HG03460 (cell line): ENCODE data around the gene TTC39C.

Experiments
- ATAC-seq: cut with Tn5 transposase; IDR thresholded peaks from one replicate; pipeline ENCODE4 v1.9.1; 2021; ENCODE audit not compliant: unreplicated experiment

Gene TTC39C

DNA sequence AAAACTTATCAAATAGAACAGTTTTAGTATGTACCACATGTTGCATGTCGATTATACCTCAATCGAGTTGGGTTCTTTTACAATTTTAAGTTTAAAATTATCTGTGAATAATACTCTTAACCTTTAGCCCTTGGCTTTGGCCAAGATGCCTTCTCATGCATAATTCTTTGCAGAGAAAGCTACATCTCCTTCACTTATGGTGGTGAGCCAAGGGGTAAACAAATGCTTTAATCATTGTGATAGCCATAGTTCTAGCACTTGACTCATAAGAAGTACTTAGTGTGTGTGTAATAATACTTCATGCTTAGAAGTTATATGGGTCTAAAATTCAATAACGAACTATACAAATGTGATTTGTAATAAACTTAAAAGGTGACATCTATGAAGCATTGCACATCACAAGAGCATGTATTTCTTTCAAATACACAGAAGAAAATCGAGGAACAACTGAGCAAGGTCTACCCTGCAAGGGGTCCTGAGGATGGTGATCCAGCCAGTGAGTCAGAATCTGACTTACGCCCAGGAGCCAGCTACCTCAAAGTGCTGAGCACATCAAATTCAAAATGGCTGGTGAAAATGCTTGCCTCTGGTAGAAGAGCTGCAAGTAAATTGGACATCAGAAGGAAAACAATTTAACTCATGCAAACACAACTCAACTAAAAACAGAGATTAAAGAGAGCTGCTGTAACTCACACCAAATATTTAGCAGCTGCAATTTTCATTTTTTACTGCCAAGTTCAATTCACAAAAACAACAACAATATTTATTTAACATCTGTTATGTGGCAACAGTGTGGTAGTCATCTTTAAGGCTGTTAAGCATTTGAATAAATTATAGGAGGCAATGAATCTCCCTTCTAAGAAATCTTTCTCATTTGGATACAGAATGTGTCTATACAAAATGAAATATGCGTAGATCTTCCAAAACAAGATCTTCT lies 23.8 kb upstream of the TTC39C start:
- no peak for ATAC-seq

DNA sequence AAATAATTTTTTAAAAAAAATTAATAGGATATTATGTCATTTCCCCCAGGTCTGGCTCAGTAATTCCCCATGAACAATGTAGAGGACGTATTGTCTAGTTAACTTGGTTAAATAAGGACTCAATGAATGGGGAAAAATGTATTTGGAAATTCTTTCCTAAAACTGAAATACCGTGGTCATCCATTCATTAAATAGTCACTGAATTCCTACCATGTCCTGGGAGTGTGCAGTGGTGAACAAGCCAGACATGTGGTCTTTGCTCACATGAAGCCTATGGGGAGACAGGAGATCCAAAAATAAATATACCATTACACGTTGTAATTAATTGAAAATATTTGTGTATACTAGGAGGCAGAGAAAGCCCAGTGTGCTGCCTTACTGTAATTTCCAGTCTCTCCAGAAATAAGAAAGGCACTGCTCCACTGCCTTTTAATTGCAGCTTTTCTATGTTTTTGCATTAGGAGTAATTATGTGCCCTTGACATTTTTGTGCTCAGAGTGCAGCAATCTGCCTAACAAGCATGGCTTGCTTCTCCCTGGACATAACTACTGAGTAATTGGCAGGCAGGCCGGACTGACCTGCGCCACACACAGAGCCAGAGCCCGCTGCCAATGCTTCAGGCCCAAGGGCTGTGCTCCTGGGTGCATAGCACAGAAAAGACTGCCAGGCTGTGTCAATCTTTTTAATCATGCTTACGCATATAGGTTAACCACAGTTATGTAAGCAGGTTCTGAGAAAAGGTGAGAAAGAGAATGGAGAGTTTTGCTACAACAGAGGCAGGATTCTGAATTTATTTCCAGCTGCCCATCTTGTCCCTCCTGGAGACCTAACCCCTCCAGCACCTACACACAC lies 22.2 kb upstream of the TTC39C start:
- no peak for ATAC-seq

DNA sequence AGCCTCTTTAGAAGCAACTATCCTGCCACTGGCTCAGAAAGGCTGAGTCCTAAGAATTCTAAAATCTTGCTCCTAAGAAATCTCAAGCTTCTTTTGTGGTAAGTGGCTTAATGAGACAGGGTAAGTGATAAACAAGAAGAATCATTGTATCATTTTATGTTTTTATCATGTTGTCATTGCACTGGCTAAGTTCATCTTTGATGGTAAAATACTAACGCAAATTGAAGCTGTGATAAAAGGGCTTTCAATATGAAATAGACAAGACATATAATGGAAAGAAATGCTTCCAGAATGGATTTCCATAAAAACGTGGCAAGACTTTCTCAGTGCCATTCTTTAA lies 21.6 kb upstream of the TTC39C start:
- ATAC-seq = no peak

DNA sequence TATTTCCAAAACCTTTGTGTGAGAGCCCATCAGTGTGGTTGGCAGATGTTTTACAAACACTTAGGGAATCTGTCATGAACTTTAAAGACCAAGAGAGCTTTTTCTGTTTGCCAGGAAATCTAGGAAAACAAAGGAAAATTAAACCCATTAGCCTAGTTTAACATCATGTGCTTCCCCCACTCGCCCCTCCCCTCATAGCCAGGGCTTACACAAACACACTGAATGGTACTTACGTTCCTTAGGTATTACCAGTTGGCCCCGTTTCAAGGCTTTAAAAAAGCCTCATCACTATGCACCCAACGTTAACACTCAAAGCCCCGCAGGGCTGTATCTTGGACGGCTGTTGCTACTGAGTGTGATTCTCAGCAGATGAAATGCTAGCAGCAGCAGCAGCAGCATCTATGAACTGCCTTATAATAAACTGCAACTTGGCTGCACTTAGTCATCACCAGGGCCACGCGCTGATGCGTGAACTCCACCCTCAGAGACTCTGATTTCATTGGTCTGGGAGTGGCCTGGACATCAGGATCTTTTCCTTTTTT lies 20.1 kb upstream of the TTC39C start:
- ATAC-seq = no peak

DNA sequence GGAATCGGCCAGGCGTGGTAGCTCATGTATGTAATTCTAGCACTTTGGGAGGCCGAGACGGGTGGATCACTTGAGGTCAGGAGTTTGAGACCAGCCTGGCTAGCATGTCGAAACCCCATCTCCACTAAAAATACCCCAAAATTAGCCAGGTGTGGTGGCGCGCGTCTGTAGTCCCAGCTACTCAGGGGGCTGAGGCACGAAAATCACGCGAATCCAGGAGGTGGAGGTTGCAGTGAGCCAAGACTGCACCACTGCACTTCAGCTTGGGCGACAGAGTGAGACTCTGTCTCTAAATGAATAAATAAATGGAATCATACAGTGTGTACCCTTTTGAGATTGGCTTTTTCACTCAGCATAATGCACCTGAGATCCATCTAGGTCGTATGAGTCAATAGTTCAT lies 19.4 kb upstream of the TTC39C start:
- ATAC-seq = no peak

DNA sequence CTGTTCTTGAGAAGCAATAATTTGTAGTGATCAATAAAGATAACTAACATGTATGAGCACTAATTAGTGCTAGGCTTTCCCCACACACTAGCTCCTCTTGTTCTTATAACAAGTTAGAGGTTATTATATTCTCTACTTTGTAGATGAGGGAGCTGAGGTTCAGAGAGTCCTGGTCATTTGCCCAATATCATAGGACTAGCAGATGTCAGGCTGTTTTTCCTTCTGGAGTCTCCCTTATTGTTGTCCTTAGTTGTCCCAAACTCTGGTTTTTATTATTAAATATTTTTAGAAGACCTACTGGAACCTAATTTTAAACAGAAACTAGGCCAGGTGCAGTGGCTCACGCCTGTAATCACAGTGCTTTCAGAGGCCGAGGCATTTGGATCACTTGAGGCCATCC lies 16.5 kb upstream of the TTC39C start:
- no peak for ATAC-seq

DNA sequence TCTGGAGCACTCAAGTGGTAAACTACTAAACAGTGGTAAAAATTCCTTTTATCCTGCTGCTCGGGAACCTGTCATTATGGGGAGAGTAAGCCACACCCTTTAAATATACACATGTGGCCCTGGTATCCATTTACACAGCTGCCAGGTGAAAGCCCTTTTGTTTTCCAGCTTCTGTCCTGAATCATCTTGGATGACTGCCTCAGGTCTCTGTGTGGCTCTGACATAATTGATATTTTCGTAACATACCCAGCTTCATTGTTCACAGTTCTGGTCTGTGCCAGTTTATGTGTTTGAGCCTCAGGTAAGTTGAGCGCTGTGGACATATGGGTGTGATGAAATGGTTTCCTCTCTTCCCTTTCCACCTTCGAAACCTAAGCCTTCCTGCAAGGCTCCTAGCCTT lies 15.7 kb upstream of the TTC39C start:
- ATAC-seq = no peak

DNA sequence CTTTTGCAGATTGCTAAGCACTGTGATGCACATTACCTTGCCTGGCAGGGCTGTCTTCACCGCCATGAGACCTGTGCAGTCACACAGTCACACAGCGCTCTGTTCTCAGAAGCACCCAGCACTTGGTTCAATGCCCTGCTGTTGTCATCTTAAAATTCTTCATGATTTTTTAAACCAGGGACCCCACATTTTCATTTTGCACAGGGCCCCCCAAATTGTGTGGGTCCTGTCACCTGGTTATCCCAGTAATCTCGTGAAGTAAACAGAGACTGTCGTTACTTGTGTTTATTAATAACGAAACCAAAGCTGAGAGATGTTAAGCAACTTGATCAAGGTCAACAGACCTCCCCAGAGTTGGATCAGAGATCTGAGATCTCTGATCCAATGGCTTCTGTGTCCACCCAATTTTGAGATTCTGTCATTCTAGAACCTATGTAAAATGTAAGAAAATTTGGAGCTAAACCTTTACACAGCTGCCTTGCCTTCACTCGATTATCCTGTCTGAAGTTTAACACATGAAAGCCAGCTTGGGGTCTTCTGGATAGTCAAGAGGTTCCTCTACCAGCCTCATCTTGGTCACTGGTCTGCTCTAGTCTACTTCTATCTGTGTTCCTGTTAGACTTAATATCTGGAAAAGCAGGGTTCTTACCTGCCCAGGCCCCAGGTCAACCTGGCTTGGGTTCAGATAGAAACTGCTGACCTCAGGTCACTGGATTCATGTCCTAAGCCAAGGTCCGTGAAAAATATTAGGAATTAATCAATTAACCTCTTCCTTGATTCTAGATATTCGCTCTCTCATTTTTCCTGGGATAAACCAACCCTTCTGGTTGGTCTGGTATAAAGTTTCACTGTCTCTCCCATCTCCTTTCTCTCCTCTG lies 13.7 kb upstream of the TTC39C start:
- ATAC-seq = no peak

DNA sequence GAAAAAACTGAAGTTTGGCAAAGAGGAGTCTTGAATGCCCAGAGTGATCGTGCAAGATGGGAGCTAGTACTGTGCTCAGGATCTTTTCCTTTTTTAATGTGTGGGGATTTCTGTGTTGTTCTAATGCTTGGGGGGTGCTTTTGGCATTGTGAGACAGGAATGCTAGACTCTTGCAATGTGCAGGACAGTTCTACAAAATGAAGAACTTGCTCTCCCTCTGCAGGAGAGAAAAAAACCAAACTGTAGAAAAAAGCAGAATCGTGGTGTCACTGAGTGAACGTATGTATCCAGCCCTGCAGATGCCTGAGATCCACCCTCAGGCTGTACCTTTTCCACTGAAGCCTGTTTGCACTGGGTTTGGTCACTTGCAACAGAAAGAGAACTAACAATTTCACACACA lies 12.1 kb upstream of the TTC39C start:
- ATAC-seq = no peak

DNA sequence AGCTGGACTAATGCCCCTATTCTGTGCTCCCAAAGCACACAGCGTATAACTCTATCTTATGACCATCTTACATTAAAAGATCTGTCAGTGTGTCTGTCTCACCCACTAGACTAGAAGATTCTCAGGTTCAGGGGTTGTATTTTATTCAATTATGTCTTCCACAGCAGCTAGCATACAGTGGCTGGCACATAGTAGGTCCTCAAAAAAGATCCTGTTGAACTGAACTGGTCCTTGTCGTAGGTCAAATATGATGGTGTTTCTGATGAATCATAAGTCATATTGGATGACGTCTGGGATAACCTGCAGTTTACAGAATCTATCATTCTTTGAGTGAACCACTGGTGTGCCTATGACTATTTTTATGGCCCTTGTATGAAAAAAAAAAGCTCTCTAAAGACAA lies 11.3 kb upstream of the TTC39C start:
- no peak for ATAC-seq

DNA sequence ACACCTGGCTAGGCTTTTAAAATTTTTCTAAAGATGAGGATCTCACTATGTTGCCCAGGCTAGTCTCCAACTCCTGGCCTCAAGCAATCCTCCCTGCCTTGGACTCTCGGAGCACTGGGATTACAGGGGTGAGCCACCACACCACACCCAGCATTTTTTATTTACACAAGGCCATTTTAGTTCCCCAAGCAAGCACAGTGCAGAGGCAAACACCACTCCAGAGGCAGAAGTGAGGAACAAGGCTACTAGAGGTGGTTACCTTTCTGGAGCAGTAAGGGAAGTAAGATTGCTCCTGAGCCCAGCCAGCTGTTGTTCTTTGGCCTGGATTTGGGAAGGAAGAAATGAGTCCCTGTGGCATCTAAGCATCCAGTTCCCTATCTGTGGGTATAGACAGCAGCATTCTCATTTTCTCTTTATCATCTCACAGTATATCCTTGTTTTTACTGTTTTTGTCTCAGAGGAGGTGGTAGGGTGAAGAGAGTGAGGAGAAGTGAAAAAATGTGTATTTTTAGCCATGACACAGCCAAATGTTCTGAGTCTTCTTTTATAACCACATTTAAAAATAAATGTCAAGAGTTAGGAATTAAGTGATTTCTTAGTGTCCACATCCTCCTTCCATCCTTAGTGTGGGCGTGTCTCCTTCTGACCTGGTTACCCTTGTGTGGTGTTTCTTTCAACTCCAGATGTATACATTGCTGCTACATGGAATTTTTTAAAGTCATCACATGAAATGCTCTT lies 10.5 kb upstream of the TTC39C start:
- ATAC-seq = no peak

DNA sequence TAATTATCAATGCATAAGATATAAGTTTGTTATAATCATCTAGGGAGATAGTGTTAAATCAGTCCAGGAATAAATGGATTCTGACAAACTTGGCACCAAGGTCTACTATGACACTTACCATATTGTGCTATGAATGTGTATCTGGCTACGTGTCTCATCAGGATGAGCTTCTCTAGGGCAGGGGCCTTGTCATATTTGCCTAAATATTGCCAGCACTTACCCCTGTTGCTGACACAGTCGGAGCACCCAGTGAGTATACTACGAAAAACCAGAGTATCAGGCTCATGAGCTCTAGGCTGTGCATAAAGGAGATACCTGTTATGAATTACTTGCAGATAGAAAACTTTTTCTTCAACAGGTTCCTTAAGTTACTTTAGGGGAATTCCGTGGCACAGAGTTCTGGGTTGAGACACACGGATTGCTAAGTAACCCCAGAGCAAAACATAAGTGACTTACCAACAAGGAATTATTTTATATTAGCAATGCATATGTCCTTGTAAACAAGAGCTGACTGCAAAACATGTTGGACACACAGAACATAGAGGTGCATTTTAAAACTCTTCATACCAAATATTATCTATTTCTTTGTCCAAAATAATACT lies 7.7 kb upstream of the TTC39C start:
- no peak for ATAC-seq

DNA sequence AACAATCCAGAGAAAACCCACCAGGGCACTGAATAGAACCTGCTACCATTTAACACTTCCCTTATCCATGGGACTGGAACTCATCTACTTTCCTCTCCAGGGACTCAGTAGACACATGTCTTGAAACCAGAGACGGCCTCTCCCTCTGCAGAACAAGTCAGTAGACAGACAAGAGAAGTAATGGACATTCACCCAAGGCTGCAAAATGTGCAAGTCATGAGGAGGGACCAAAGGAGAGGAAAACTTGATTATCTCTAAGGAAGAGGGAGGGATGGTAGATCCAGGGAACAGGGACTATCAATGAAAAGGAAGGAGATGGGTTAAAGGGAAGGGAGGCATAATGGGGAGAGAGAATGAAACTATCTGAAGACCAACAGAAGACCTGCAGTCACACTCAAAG lies 5.3 kb upstream of the TTC39C start:
- ATAC-seq = no peak

DNA sequence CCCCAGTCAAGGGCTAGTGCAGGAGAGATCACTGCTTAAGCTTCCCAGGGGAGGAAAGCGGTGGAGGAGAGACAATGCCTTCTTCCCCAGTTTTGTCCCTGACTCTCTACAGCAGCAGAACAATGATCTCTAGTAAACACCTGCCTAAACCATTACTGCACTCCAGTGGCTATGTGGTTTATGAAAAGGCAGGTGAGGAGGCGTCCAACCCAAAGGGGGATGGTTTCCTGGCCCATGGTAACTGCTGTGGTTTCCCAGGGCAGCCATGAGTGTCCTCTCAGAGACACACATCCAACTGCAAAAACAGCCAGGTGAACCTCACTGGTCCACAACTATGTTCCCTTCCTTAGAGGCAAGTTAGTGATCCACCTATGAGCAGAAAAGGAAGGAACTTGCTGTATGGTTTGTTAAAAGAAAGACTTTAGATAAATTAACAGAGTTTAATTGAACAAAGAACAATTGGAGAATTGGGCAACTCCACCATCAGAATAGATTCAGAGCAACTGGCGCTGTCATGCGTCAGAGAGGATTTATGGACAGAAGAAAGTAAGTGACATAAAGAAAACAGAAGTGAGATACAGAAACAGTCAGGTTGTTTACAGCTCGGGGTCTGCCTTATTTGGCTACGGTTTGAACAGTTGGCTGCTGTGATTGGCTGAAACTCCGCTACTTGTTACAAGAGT lies 4.8 kb upstream of the TTC39C start:
- ATAC-seq = peak; percentile 51

DNA sequence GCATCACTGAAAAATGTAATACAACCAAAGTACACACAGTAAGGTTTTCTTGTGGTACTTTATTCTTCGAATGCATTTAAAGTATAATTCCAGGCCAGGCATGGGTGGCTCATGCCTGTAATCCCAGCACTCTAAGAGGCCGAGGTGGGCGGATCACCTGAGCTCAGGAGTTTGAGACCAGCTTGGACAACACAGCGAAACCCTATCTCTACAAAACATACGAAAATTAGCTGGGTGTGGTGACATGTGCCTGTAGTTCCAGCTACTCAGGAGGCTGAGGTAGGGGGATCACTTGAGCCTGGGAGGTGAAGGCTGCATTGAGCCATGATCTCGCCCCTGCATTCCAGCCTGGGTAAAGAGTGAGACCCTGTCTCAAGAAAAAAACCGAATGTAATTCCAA lies 3.9 kb upstream of the TTC39C start:
- no peak for ATAC-seq

DNA sequence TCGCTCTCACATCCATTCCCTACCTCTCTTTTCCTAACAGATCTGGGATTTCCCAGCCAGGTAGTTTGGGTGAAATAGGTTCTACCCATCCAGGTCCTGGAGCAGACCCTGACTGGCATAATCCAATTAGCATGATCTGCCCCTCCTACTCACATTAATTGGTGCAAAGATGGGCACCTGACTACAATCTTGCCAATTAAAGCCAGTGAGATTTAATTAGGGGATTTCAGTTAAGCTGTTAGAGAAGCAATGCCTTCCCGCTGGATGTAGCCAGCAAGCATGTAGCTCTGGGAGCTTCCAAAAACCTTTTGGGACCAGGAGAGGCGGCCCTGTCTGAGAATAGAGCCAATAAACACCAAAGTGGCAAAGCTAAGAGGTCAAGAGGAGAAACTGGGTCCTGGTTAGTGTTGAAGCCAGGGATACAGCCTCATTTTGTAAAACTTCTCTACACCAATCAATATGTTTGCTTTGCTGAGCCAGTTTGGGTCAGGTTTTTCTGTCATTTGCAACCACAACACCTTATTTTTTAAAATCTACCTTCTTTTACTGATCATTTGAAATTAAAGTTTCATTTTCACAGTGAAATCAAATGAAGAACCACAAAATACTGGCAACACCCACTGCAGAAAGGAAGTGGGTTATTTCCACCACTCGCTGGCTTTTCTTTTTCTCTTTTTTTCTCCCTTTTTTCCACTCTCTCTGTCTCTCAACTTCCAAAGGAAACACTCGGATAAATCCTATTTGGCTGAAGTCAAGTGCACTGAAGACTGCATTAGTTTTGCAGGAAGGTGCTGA lies 3.2 kb upstream of the TTC39C start:
- ATAC-seq = no peak

DNA sequence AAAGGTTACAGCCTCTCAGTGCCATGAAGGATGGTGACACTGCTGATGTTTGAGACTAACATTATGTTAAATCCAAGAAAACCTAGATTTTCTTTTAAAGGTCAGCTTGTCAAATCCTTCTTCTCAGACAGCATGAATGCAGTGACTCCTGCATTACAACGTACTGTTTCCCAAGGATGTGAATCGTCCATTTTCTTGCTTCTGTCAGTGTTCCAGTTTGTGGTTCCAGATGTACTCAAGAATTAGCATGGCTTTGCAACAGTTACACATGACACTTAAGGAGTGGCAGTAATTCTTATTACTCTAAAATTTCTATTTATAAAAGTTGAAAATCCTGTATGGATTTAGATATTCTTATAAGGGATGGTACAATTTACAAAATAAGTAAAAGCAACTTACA lies 1.5 kb upstream of the TTC39C start:
- ATAC-seq = no peak

DNA sequence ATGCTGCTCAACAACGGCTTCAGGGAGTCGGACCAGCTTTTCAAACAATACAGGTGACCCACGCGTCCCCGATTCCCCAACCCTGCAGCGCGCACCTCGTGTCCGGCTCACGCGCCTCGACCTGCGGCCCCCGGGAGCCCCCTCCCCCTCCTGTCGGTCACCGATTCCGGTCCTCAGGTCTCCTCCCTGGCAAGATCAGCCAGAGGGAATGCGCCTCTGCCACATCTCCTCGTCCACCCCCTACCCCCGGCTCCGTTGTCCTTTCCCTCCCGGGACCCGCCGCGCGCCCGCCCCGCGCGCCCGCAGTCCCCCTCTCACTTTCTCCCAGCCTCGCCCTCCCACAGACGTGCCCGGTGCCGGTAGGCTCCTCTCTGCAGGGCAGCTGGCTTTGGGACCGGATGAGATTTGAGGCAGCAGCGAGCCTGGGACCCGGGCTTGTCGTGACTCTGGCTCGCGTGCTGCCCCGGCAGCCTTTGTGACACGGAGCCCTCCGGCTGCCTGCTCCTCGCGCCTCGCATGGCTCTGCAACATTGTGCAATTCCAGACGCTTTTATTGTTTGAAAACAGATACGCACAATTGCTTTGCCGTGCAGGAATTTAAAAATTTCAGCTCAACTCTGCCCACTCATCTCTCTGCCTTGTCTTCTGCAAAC lies 558 bp downstream of the TTC39C start:
- no peak for ATAC-seq
